ENCODE measurements around the gene PDGFB.

PDGFB gene

GRCh38 chr22:39244496-39245129 lies at the start of gene PDGFB:
Gene PDGFB, minus strand, starts transcription at chr22:39244982. Its CDS starts 1,019 bp downstream, at chr22:39243963.
- DNase-seq: no peak

DNA sequence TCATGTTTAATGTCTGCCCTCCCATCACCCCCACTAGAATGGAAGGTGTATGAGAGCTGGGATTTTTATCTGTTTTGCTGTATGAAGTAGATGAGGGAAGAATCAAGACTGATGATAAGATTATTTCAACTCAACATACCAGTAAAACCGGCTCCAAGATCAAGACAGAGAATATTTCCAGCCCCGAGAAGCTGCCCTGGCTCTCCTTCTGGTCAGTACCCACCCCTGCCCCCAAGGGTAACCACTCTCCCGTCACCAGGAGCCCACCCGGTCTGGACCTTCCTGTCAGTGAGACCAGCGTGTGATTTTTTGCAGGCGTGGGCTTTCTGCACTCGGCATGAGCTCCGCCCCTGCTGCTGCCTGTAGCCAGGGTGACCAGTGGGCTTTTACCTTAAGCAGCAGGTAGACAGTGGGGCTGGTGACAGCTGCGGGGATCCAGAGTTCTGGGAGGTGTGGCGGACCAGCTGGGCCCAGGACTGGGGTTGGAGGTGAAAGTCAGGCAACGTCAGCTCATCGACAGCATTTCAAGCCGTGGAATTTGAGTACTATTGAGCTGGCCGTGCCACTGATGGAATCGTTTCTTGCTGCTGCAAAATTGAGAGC lies 49.1 kb upstream of the PDGFB start:
- no peak for DNase-seq

- no peak for DNase-seq
These were observed 47.8 kb upstream of the PDGFB start for GRCh38 chr22:39292561-39293074.

- no peak for DNase-seq
These were observed 47.3 kb upstream of the PDGFB start for GRCh38 chr22:39292031-39292462.

- DNase-seq: no peak
These were observed 46.7 kb upstream of the PDGFB start for GRCh38 chr22:39291523-39291922.

DNA sequence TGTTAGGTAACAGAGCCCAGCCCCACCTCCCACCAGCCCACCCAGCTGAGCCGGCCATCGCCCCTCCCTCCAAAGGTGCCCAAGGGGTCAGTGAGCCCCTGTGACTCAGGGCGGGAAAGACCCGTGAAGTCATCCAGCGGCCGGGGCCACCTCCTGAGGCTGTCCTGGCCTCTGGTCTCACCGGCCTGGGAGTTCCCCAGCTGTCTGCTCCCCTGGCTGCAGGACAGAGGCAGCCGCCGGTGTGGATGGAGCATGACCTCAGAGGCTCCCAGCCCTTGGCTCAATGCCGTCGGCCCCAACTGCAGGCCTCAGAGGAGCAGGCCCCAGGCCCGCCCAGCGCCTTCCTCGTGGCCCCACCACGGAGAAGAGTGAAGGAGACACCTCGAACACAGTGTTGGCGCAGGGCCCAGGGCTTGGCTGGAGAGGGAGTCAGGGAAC lies 46.0 kb upstream of the PDGFB start:
- DNase-seq: no peak

DNA sequence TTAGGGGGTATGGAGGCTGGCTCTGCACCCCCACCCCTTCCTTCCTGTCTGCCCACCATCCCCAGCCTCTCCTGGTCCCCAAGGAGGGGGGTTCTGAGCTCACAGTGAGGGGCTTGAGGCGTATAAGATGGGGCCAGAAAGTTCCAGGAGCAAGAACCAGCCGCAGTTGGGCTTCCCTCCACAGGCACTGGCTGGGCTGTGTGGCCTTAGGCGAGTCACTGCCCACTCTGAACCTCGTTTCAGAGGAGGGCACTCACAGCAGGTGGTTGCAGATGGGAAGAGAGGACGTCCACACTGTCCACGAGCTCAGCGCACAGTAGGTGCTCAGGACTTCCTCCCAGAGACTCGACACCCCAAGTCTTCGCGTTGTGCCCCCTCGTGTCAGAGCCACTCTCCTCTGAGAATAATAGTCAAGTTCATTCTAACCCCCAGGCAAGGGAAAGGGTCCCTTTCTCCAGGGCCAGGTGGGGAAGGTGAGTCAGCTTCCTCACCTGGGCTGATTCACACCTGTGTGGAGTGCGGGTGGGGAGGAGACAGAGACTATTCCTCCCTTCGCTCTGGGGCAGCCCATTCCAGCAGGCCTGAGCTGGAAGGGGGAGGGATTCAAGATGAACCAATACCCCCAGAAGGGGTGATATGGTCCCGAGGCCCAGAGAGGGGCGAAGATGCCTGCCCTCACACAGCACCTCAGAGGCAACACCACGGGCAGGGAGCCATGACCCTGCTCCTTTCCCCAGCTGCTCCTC lies 45.4 kb upstream of the PDGFB start:
- DNase-seq: no peak

DNA sequence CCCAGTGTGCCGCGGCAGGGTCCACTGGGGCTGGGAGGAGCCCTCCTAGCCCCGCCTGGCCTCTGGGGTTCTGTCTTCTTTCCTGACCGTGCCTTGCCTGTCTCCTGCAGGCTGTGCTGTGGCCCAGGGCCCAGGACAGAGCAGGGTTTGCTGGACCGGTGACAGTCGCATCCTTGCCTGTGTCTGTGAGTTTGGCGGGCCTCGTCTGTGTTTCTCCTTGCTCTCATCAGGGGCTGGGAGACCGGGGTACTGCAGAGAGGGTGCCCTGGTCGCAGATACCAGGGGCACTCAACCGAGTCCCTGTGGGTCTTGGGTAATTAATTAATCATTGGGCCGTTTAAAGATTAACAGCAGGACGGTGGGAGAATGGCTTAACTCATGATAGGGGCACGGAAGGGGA lies 44.8 kb upstream of the PDGFB start:
- no peak for DNase-seq

DNA sequence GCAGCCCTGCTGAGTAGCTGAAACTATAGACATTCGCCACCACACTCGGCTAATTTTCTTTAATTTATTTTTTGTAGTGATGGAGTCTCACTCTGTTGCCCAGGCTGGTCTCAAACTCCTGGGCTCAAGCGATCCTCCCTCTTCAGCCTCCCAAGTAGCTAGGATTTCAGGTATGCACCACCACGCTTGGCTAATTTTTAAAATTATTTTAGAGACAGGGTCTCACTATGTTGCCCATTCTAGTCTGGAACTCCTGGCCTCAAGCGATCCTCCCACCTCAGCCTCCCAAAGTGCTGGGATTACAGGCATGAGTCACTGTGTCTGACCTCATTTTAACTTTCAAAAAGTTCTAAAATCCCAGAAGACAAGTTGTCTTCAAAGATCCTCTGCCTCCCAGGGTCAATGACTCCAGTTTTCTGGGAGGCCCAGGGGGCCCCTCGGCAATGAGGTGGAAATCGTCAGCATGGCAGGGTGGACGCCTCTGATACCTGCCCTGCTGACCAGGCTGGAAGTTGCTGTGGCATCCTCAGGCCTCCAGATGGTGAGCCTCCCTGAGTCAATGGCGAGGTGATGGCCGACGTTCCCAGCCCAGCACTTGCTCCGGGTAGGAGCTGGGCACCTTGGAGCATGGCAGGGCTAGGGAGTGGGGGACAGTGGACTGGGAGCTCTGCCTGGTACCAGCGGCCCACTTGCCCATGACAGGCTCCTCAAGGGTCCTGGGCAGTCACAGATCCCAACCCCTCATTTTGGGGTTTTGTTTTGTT lies 43.5 kb upstream of the PDGFB start:
- DNase-seq: no peak

DNA sequence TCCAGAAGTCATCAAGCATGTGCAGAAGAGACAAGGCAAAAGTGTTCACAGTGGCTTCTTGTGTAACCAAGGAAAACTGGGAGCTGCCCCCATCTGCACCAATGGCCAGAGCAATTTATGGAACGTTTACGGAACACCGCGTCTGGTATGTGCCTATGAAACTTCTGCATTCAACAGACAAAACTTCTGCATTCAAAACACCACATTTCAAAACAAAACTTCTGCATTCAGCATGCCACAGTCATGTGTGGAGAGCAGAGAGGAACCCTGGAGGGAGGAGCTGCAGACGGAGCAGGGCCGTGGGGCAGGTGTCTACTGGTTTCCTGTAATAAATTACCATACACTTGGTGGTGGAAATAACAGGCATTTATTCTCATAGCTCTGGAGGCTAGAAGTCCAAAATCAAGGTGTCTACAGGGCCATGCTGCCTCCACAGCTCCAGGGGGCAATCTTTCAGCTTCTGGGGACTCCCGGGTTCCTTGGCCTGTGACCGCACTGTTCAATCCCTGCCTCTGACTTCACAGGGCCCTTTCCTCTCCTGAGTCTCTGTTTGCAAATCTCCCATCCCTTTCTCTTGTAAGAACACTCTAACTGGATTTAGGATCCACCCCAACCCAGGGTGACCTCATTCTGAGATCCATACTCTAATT lies 42.4 kb upstream of the PDGFB start:
- DNase-seq: no peak

DNA sequence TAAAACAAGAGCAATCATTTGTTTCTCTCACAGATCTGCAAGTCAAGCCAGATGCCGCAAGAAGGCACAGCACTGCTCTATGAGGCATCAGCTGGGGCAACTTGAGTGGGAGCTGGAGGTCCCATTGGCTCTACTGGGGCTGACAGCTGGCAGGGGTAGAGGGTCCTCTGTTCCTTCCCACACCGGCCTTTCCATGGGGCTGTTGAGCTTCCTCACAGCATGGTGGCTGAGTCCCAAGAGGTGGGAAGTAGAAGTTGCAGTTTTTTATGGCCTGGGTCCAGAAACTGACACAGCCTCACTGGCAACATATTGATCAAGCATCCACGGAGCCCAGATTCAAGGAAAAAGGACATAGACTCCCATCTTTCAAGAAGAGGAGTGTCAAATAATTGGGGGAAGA lies 40.2 kb upstream of the PDGFB start:
- no peak for DNase-seq

- DNase-seq: no peak
These were observed 39.6 kb upstream of the PDGFB start for GRCh38 chr22:39284142-39284980.

GRCh38 chr22:39283322-39284141 lies 38.8 kb upstream of the PDGFB start:
- DNase-seq: no peak

- no peak for DNase-seq
These were observed 38.0 kb upstream of the PDGFB start for GRCh38 chr22:39282645-39283321.

- DNase-seq: no peak
These were observed 36.3 kb upstream of the PDGFB start for GRCh38 chr22:39281126-39281525.

DNA sequence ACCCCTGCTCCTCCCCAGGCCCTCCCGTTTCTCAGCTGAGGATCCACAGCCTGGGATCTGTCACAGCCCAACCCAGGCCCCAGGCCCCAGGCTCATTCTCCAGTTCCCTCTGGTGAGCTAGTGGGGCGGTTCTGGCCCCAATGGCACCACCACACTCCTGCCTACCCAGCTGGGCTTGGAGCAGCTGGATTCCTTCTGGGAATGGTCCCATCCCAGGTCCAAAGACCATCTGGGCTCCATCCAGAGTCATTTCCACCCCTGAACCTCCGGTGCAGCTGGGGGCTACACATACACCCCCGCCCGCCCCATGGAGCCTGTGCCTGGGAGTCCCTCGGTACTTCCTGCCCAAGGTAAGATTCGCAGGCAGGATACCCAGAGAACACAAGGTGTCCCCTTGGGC lies 35.5 kb upstream of the PDGFB start:
- no peak for DNase-seq

- no peak for DNase-seq
These were observed 34.5 kb upstream of the PDGFB start for GRCh38 chr22:39279170-39279850.

GRCh38 chr22:39278040-39278439 lies 33.3 kb upstream of the PDGFB start:
- no peak for DNase-seq

- no peak for DNase-seq
These were observed 32.4 kb upstream of the PDGFB start for GRCh38 chr22:39277142-39277607.

Measured in NCI-H2227 treated with DMSO at 0.1 percent for 48 hours (cell line).